GM19239 (cell line): ENCODE results near the gene ARNT2.

Source experiments
- DNase-seq: peaks from one replicate; pipeline ENCODE4 v3.0.0; 2011; ENCODE audit warnings: low spot score; ENCODE audit not compliant: insufficient read length
- FAIRE-seq: peaks from 2 replicates; lab custom pipeline; 2011; peaks lifted over from hg19 to GRCh38; lab: Jason Lieb, UNC

ARNT2 gene

DNA sequence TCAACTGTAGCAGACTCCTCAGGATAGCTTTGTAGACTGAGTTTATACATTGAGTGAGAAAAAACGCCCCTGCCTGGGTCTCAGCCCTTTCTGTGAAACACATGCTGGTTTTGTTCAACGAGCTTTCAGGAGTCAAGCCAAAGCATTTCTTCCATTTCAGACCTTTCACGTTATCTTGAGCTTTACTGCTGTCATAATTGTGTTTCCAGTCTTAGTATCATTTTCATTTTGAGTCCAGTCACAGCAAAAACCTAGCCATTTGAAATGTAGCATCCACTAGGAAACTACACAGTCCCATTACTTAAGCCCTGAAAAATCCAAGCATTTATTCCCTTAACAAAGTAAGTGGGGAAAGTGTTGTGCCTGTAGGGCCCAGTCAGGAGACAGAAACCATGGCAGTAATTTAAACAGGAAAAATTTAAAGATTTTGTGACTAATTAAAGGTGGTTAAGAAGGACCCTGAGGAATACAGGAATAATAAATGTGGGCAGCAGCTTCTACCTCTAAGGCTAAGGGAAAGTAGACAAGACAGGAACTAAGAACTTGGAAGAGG, 180.9 kb downstream of the ARNT2 start:
- FAIRE-seq: no peak
- DNase-seq: no peak

DNA sequence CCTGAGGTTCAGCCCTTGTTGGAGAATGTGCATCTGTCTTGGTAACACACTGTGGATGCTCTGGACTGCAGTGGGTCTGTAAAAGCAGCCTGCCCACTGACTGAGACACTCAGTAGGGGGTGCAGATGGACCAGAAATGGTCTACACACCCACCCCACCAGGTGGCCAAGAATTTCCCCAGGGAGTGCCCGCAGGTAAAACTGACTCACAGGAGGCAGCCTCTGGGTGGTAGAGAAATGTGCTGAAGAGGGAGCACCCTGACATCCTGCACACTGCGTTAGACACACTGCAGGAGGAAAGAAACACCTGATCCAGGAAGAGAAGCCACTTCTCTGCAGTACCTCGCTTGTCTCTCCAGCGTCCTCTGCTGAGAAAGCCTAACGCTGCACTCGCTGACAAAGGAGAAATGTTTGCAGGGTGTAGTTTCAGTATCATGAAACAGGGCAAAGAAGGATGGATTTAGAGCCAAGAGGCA, 181.4 kb downstream of the ARNT2 start:
- no peak for FAIRE-seq
- DNase-seq: no peak

DNA sequence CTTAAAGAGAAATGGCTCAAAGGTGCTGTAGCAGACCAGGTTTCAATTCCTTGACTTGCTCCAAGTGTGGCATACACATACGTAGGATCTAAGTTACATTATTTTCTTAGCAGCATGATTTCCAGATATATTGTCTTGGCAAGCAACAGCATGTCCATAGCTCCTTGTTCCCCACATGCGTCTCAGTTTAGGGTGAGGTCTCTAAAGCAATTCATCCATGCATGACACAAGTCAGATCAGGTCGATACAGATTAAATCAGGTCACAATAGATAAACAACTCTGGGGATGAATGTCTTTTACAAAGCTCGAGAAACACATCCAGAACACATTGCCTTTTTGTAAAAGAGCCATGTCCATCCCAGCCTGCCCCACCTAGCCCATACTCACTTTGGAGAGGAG, 182.0 kb downstream of the ARNT2 start:
- FAIRE-seq (no peak), DNase-seq (no peak)

GRCh38 chr15:80587007-80587406, 182.8 kb downstream of the ARNT2 start:
- FAIRE-seq: no peak
- no peak for DNase-seq

DNA sequence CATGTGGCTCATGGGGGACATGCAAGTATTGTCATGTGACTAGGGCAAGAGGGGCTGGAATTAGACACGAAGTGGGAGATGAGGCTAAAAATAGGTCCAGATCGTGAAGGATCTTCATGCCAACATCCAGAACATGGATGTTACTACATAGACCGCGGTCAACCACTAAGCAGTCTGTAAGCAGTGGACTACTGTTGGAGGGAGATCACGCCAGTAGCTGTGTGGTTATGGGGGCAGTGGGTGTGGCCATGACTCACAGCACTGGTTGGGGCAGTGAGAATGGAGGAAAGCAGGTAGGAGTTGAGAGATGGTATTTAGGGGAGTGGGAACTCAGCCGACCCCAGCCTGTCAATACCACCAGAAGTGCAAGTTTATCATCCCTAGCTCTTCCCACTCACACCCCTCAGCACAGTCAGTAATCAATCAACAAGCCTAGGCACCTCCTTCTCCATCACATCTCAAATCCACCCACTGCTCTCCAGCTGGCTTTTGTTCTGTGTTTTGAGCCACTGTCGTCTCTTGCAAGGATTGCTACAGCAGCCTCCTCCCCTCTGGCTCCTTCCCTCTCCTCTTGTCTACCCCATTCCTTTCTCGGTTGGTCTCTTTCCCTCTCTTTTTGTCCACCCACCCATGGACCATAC, 183.8 kb downstream of the ARNT2 start:
- FAIRE-seq: no peak

DNA sequence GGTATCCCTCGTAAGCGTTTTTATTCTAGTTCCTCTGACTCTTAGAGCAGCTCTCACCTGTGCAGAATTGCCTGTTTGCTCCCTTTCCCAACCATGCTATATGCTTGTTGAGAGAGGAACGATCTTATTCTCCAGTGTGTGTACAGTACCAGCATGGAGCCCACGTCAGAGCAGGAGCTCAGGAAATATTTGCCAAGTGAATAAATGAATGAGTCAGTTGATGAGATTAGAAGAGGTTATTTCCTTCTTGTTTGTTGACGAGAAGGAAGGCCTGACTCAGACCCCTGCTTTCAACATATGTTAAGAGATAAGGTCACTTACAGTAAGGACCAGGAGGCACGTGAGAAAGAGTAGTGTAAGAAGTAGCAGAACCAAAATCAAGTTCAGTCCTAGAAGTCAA, 184.6 kb downstream of the ARNT2 start:
- FAIRE-seq: no peak
- DNase-seq: no peak

More for the DNA sequence above, 183.8 kb downstream of the ARNT2 start:
- DNase-seq: no peak

GRCh38 chr15:80590761-80591355, 186.7 kb downstream of the ARNT2 start:
- FAIRE-seq: no peak

DNA sequence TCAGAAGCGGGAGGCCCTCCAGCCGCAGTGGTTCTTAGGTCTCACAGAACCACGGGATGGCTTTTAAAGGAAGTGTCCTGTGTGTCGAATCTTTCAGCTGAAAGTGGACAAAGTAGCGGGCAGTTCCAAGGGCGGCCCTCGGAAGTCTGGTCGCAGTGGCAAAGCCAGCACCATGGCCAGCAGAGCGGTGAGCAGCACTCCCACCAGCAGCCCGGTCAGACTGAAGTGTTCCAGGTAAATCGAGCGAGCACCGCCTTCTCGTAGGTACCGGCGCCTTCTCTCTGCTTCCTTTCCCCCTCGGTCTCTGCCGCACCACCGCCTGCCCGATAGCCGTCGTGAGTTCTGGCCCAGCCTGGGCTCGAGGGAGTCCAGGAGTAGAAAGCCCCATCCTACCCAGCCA, 187.3 kb downstream of the ARNT2 start:
- no peak for DNase-seq

More at GRCh38 chr15:80590761-80591355, 186.7 kb downstream of the ARNT2 start:
- no peak for DNase-seq

DNA sequence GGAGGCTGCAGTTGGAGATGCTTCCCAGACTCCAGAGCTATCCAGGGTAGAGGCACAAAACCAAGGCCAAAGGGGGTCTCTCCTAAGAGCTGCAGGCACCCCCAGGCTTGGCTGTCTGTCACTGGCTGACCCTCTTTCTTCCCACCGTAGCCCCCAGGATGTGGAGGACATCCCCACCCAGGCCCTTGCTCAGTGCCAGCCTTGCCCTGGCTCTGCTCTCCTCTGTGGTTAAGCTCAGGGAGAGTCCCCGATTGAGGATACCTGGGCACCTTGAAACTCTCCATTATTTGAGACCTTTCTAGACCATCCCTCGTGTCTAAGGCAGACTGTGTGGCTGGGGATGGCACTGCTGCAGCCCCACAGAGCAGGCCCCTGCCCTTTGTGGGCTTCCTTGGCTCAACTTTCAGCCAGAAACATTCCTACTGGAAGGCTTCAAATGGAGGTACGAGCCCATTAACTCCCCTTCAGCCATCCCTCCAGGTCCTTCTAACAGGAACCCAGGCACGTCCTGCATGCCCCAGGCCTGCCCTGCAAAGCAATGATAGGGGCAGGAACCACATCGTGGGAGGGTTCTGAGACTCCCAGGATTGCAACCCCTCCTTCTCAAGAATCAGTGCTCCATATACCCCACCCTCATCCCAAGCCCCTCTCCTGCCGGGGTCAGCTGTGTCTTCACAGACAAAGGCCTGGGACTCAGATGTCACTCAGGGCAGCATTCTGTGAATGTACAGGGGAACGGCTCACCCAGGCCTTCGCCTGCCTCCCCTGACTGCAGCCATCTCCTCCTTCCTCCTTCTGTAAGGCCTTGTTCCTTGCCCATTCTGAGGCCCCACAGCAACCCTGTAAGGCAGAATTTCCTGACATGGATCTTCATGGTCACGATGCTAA, 188.0 kb downstream of the ARNT2 start:
- FAIRE-seq (no peak), DNase-seq (no peak)

More for the DNA sequence above, 187.3 kb downstream of the ARNT2 start:
- FAIRE-seq: no peak

DNA sequence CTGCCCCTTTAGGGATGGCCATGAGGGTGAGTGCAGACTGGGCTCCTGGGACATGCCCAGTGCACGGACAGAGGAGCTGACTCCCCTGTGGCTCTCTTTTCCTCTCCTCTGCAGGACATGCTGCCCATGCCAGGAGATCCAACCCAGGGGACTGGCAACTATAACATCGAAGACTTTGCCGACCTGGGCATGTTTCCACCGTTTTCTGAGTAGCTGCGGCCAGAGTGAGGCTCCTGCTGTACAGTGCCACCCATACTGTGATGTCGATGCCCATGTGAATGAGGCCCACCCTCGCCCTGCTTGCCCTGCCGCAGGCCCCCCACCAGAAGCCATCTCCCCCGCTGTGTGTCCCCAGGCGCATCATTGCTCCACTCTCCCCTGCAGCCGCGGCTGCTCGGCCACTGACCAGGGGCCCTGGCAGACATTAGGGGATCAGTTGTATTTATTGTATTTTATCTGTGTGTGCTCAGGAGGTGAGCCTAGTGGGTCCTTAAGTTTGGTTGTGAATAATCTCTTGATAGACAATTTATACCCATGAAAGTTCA, 189.4 kb downstream of the ARNT2 start:
- FAIRE-seq (no peak), DNase-seq (no peak)

DNA sequence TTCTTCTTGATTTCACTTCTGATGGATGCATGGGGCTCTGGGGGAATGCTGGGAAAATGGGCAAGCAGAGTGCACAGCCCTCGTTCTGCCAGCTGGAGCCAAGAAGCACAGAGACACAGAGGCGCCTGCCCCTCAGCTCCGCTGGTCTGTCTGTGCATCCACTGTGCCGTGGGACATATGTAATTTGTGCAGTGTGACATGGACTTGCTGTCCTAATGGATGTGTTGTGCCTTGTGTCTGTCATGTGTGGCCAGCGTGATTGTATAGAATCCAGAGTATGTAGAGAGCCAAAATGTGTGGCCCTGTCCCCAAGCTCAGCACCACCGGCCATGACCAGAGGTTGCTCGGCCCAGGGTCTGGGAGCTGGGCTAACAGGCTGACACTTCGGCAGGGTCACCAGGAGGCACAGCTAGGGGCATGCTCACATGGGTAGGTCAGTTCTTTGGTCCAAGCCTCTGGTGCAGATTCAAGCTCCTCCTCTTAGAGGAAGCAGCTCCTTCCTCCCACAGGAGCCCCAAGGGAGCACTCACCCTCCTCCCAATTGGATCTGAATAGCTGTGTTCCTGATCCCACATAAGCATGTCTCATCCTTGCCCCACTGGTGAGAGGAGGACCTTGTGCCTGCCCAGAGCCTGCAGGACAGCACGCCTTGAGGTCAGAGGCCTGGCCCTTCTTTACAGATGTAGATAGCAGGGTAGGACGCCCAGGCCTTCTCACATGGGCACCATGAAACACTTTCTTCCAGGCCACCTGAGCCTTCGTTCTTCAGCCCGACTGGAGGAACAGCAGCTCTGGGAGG, 190.1 kb downstream of the ARNT2 start:
- FAIRE-seq (no peak), DNase-seq (no peak)

GRCh38 chr15:80595396-80595795, 191.2 kb downstream of the ARNT2 start:
- no peak for FAIRE-seq
- DNase-seq: no peak

GRCh38 chr15:80596521-80596976, 192.4 kb downstream of the ARNT2 start:
- DNase-seq: no peak
- no peak for FAIRE-seq

GRCh38 chr15:80597076-80597475, 192.9 kb downstream of the ARNT2 start:
- no peak for DNase-seq

DNA sequence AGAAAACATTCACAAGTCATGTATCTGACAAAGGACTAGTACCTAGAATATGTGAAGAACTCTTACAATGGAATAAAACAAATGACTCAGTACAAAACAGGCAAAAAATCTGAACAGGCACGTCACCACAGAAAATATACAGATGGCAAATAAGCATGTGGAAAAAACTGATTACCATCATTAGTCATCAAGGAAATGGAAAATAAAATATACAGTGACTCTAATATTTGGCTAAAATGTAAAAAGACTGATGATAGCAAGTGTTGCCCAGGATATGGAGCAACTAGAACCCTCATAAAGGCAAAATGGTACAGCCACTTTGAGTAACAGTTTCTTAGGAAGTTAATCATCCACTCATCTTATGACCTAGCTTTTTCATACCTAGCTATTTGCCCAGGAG, 195.2 kb downstream of the ARNT2 start:
- FAIRE-seq (no peak), DNase-seq (no peak)

More at GRCh38 chr15:80597076-80597475, 192.9 kb downstream of the ARNT2 start:
- FAIRE-seq: no peak

GRCh38 chr15:80600626-80601025, 196.4 kb downstream of the ARNT2 start:
- no peak for FAIRE-seq

DNA sequence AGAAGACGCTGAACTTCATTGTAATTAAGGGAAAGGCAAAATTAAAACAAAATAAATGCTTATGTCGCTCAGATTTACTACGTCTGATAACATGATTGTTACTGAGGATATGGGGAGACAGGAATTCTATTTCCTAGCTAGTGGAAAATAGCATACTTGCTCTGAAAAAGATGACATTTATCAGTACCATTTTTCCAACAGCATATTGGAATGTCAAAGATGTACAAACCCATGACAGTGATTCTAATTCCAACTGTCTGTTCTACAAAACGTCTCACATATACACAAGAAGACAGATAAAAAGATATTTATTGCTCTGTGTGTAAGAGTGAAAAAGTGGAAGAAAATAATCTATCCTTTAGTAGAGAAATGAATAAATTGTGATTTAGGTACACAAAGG, 197.1 kb downstream of the ARNT2 start:
- FAIRE-seq: no peak
- DNase-seq: no peak

More at GRCh38 chr15:80600626-80601025, 196.4 kb downstream of the ARNT2 start:
- no peak for DNase-seq

DNA sequence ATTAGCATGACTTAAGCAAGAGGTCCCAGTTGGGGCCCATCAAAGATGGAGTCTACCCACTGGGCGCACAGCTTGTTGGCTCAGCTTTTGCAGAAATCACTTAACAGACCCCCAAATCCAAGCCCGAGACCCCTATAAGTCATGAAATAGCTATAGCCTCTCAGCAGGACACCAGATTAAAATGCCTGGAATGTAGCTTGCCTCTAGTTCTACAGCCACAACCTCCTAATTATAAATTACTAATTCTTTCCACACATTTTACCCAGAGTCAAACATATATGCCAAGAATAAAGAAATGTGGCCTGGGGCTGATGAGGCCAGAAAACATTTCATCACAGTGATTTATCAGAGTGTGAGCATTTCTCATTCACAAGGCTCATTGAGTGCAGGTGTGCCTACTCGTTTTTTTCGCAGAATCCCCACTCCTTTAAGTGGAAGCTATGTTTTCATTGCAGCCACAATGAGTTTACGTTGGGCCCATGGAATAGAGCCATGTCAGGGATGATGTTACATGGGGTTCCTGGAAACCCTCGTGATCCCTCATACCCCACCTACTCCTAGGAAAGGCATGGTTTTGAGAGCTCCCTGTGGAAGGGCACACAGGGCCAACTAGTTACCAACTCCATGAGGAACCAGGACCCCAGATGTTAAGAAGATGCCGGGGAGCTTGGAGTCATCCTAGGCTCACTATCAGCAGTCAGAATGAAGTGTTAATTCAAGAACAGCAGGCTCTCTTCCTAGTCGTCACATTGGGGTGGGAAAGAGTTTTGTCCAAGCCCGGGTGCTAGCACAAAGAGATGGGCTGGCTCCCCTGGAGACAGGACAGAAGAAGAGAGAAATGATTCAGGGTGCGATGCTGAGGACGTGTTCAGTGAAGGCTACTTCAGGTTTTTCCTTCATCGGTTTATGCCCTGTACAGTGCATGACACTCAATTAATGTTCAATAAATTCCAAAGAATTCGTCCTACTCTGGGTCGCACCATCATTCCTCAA, 200.7 kb downstream of the ARNT2 start:
- FAIRE-seq: no peak
- no peak for DNase-seq
